ENCODE results near the gene FAM174A.

FAM174A gene

DNA sequence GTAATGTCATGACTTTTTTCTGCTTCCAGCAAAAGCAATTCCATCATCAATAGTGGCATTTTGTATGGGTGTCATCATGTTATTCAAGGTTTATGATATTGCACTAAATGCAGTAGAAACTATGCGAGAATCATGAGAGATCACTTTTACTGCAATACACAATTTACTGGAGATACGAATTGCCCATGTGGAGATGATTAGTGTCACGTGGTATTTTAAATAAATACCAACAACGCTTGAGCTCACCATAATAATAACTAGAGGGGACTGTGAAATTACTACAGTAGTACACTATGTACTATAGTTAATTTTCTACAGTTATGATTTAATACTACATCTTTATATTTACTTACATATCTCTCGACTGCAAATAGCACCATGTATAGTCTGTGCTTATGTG lies 49.7 kb downstream of the FAM174A start:
- TF ChIP-seq, protein P1, sequence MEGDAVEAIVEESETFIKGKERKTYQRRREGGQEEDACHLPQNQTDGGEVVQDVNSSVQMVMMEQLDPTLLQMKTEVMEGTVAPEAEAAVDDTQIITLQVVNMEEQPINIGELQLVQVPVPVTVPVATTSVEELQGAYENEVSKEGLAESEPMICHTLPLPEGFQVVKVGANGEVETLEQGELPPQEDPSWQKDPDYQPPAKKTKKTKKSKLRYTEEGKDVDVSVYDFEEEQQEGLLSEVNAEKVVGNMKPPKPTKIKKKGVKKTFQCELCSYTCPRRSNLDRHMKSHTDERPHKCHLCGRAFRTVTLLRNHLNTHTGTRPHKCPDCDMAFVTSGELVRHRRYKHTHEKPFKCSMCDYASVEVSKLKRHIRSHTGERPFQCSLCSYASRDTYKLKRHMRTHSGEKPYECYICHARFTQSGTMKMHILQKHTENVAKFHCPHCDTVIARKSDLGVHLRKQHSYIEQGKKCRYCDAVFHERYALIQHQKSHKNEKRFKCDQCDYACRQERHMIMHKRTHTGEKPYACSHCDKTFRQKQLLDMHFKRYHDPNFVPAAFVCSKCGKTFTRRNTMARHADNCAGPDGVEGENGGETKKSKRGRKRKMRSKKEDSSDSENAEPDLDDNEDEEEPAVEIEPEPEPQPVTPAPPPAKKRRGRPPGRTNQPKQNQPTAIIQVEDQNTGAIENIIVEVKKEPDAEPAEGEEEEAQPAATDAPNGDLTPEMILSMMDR (IDR thresholded peaks at IDR 0.05; ENCODE audit: low read depth, low read length), result no peak
- no peak overlapping the region for H3K4me3 ChIP-seq (replicated peaks in 1 of 2; ENCODE audit: low read depth in 2 of 2, low read length in 2 of 2)
- no peak for DNase-seq (ENCODE audit: low read depth in 2 of 2)

DNA sequence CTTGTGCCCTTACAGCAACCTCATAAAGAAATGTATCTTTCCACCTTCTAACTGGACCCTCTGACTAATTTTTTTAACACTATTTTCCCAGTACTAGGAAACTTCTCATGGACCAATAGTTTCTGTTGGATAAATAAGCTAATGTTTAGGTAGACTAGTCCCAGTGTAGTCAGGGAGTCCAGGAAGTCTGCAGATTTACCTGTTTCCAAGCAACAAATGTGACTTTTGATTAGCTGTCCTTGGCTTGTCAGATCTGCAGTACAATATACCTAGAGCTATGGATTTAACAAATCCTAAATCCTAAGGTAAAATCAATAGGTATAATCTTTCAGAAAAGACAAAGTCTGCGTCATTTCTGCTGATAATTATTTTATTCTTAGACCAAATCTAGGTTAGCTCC lies 55.7 kb downstream of the FAM174A start:
- no peak overlapping the region for H3K4me3 ChIP-seq (replicated peaks in 1 of 2; ENCODE audit: low read depth in 2 of 2, low read length in 2 of 2)
- TF ChIP-seq, protein P1 (IDR thresholded peaks at IDR 0.05; ENCODE audit: low read depth, low read length), result no peak
- no peak for DNase-seq (ENCODE audit: low read depth in 2 of 2)

DNA sequence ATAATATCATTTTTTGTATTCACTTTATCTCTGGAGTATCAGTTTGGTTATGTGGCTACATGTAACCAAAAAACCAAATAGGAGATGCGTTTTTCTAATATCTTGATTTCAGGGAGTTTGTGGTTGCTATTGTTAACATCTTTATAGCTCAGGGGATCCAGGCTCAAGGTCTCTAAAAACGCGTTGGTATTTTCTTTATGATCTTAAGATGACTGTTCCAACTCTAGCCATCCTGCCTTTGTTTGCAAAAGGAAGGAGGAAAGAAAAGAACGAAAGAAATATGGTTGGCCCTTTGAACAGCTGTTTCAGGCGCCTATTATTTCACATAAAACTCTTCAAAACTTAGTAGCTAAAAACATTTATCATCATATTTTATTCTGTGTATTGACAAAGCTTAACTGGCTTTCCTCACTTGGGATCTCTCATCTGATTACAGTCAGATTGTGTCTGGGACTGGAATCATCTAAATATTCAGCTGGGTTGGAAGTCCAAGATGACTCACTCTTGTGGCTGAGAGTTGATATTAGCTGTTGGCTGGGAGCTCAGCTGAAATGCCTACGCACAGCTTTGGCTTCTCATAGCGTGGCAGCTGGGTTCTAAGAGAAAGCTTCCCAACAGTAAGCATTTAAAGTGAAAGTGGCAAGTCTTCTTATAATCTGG lies 60.1 kb downstream of the FAM174A start:
- DNase-seq (ENCODE audit: low read depth in 2 of 2), result peak; percentile 91 to 94
- TF ChIP-seq, protein P1 (IDR thresholded peaks at IDR 0.05; ENCODE audit: low read depth, low read length), result no peak
- peak overlapping the region in 1 of 2 donors; percentile 32 for H3K4me3 ChIP-seq (replicated peaks in 1 of 2; ENCODE audit: low read depth in 2 of 2, low read length in 2 of 2)

DNA sequence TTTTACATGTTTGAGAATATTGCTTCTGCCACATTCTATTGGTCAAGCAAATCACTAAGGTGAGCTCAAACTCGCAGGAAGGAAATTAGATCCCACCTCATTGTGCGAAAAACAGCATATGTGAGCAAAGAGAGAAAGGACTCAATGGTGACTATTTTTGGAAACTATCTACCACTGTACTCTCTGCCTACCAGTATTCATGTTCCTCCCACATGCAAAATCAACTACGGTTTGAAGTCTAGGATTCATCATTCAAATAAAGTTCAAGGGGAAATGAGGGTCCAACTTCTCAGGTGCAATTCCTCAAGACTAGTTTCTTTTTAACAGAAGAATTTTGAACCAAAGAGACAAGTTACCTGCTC lies 60.6 kb downstream of the FAM174A start:
- DNase-seq (ENCODE audit: low read depth in 2 of 2), result no peak
- TF ChIP-seq, protein P1 (IDR thresholded peaks at IDR 0.05; ENCODE audit: low read depth, low read length), result no peak
- peak overlapping the region in 1 of 2 donors; percentile 32 for H3K4me3 ChIP-seq (replicated peaks in 1 of 2; ENCODE audit: low read depth in 2 of 2, low read length in 2 of 2)

DNA sequence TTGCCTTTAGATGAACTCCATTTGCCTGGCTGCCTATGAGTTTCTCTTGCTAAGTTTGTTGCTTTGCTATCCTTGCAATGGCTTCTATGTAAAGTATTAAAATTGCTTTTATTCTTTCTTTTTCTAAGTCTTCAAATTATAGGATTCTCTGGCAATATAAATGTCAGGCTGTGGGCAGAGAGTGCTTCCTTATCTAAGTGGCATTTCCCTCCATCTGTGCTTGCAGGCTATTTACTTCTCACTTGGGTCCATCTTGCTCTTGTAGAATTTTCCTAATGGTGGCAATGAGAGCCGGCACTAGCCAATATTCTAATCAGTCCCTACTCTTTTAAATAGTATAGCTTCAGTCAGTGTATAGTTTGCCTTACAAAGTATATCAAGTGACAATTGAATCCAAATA lies 63.3 kb downstream of the FAM174A start:
- TF ChIP-seq, protein P1 (IDR thresholded peaks at IDR 0.05; ENCODE audit: low read depth, low read length), result no peak
- no peak overlapping the region for H3K4me3 ChIP-seq (replicated peaks in 1 of 2; ENCODE audit: low read depth in 2 of 2, low read length in 2 of 2)
- no peak for DNase-seq (ENCODE audit: low read depth in 2 of 2)

DNA sequence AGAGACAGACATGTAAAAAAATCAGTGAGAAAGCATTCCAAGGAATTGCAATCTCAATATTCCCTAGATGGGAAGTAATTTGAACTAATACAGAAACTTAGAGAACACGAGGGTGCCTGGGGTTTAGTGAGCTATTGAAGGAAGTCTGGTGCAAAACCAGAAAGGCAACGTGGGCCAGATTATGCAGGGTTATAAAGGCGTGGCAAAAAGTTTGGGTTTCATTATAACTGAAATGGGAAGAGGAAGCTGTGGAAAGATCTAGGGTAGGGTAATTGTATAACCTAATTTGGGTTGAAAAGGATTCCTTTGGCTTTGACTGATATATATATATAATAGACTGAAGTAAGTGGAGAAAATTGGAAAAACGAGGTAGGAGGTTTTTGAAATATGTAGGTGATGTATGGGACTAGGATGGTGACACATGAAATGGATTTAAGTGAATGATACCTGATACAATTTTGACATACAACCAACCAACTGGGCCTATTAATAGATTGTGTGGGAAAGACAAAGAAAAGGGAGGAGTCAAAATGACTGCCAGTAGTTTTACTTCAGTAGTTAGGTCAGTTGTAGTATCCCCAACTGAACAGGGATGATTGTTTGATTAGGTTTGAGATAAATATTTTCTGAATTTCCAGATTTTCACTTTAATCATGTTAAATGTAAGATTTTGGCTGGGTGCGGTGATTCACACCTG lies 65.3 kb downstream of the FAM174A start:
- no peak for DNase-seq (ENCODE audit: low read depth in 2 of 2)
- TF ChIP-seq, protein P1 (IDR thresholded peaks at IDR 0.05; ENCODE audit: low read depth, low read length), result no peak
- H3K4me3 ChIP-seq (replicated peaks in 1 of 2; ENCODE audit: low read depth in 2 of 2, low read length in 2 of 2), result no peak overlapping the region
